ENCODE measurements around the gene TMBIM1. TPM values are rescaled to one million over a fixed set of nuclear protein-coding genes. Genes with fewer than 3 reads are reported as not detected.
A peak's percentile ranks its signal among the peaks of the same experiment; 100 is the strongest.
"Not testable (repeated sequence)": the region's sequence is repeated elsewhere in the genome, so short reads cannot be mapped to it uniquely, and the experiment has no call there.

Gene TMBIM1
- total and polyA plus RNA-seq, 4 donors: 100 to 294 (median 212) TPM

GRCh38 chr2:218313356-218313755 lies 21.1 kb upstream of the TMBIM1 start:
- no peak for DNase-seq
- H3K9me3 ChIP-seq (ENCODE audit: control insufficient read depth, low read length): no peaks in the 10 kb centered on the region
- no peak overlapping the region for H3K4me3 ChIP-seq (ENCODE audit: low read length in 2 of 2)
- 92 to 95% methylated on average over 1 of the region's 1 CpG for WGBS, 2 donors
- no peaks in the 10 kb centered on the region for H3K27me3 ChIP-seq (ENCODE audit: control insufficient read depth in 1 of 2, insufficient read depth in 2 of 2, low read length in 1 of 2)
- no peak for ATAC-seq (ENCODE audit: low FRiP score)
- no peaks in the 10 kb centered on the region for H3K4me1 ChIP-seq (ENCODE audit: control insufficient read depth in 1 of 2, insufficient read depth in 2 of 2, low read length in 2 of 2)
- no peak overlapping the region for H3K27ac ChIP-seq (ENCODE audit: low read depth in 1 of 2, low read length in 2 of 2)
- H3K36me3 ChIP-seq (ENCODE audit: control insufficient read depth in 1 of 2, insufficient read depth in 2 of 2, low read length in 1 of 2): no peaks in the 10 kb centered on the region
- intact Hi-C loops (cut with DNase I): no loop called here

DNA sequence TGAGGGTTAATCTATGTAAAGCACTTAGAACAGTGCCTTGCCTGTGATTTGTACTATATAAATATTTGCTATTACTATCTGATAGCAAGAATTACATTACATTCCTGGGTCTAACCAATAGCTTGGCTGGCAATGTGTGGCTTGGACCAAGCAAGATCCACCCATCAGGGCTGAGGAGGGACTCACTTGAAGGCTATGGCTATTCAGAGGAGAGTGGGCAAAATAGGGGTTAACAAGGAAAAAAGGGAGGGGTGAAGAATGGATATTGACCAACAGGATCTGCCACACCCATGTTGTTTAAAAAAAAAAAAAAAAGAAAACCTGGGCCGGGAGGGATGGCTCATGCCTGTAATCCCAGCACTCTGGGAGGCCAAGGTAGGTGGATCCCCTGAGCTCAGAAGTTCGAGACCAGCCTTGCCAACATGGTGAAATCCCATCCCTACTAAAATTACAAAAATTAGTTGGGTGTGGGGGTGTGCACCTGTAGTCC lies 20.0 kb upstream of the TMBIM1 start:
- no peaks in the 10 kb centered on the region for H3K4me1 ChIP-seq (ENCODE audit: control insufficient read depth in 1 of 2, insufficient read depth in 2 of 2, low read length in 2 of 2)
- DNase-seq (no peak), ATAC-seq (ENCODE audit: low FRiP score) (no peak)
- H3K4me3 ChIP-seq (ENCODE audit: low read length in 2 of 2): no peak overlapping the region
- no peaks in the 10 kb centered on the region for H3K36me3 ChIP-seq (ENCODE audit: control insufficient read depth in 1 of 2, insufficient read depth in 2 of 2, low read length in 1 of 2)
- intact Hi-C loops (cut with DNase I): no loop called here
- H3K27ac ChIP-seq (ENCODE audit: low read depth in 1 of 2, low read length in 2 of 2): no peak overlapping the region
- no peaks in the 10 kb centered on the region for H3K9me3 ChIP-seq (ENCODE audit: control insufficient read depth, low read length)
- H3K27me3 ChIP-seq (ENCODE audit: control insufficient read depth in 1 of 2, insufficient read depth in 2 of 2, low read length in 1 of 2): no peaks in the 10 kb centered on the region
- 89 to 92% methylated on average over 2 of the region's 2 CpGs for WGBS, 2 donors

DNA sequence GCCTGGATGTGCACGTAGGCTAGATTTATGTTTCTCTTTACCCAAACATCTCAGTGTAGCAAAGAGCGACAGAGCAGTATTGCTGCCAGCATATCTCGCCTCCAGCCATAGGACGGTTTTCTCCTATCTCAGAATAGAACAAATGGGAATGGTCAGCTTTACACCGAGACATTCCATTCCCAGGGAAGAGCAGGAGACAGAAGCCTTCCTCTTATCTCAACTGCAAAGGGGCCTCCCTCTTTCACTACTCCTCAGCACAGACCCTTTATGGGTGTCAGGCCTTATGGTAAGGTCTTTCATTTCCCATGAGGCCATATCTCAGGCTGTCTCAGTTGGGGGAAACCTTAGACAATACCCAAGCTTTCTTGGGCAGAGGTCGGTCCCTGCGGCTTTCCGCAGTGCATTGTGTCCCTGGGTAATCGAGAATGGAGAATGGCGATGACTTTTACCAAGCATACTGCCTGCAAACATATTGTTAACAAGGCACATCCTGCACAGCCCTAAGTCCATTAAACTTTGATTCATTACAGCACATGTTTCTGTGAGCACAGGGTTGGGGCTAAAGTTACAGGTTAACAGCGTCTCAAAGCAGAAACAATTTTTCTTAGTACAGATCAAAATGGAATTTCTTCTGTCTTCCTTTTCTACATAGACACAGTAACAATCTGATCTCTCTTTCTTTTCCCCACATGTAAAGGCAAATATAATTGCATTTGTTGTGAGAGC lies 19.4 kb upstream of the TMBIM1 start:
- H3K36me3 ChIP-seq (ENCODE audit: control insufficient read depth in 1 of 2, insufficient read depth in 2 of 2, low read length in 1 of 2); H3K4me3 ChIP-seq (ENCODE audit: low read length in 2 of 2); DNase-seq; H3K4me1 ChIP-seq (ENCODE audit: control insufficient read depth in 1 of 2, insufficient read depth in 2 of 2, low read length in 2 of 2); H3K27me3 ChIP-seq (ENCODE audit: control insufficient read depth in 1 of 2, insufficient read depth in 2 of 2, low read length in 1 of 2); intact Hi-C loops (cut with DNase I); H3K27ac ChIP-seq (ENCODE audit: low read depth in 1 of 2, low read length in 2 of 2); ATAC-seq (ENCODE audit: low FRiP score); H3K9me3 ChIP-seq (ENCODE audit: control insufficient read depth, low read length): not testable (repeated sequence)
- WGBS, 2 donors: 40 to 45% methylated on average over 11 of the region's 11 CpGs

- no peaks in the 10 kb centered on the region for H3K27me3 ChIP-seq (ENCODE audit: control insufficient read depth in 1 of 2, insufficient read depth in 2 of 2, low read length in 1 of 2)
- no peak overlapping the region for H3K4me3 ChIP-seq (ENCODE audit: low read length in 2 of 2)
- 63 to 70% methylated on average over 11 of the region's 11 CpGs for WGBS, 2 donors
- no peaks in the 10 kb centered on the region for H3K4me1 ChIP-seq (ENCODE audit: control insufficient read depth in 1 of 2, insufficient read depth in 2 of 2, low read length in 2 of 2)
- H3K36me3 ChIP-seq (ENCODE audit: control insufficient read depth in 1 of 2, insufficient read depth in 2 of 2, low read length in 1 of 2): no peaks in the 10 kb centered on the region
- intact Hi-C loops (cut with DNase I): no loop called here
- ATAC-seq (ENCODE audit: low FRiP score) (no peak), DNase-seq (no peak)
- H3K9me3 ChIP-seq (ENCODE audit: control insufficient read depth, low read length): no peaks in the 10 kb centered on the region
- no peak overlapping the region for H3K27ac ChIP-seq (ENCODE audit: low read depth in 1 of 2, low read length in 2 of 2)
Observed at GRCh38 chr2:218310853-218311540, 18.7 kb upstream of the TMBIM1 start.

DNA sequence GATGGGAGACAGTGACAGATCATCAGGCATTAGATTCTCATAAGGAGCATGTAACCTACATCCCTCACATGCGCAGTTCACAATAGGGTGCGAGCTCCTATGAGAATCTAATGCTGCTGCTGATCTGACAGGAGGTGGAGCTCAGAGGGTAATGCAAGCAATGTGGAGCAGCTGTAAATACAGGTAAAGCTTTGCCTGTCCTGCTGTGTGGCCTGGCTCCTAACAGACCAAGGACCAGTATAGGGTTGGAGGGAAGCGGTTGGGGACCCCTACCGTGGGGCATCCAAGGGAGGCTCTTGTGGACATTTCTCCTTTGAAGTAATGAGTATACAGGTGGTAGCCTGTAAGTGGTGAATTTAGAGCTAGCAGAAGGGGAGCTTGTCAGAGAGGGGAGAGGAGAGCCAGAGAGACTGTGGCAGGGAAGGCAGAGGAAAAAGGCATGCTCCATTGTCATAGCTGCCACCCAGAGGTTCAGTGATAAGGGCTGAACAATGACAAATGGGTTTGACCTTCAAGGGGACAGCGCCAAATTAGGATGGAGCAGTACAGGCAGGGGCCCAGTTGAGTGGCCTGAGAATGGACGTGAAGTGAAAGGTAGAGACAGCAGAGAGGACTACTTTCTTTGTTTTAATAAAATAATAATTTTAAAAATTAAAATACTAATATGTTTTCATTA lies 15.2 kb upstream of the TMBIM1 start:
- intact Hi-C loops (cut with DNase I): no loop called here
- no peak for ATAC-seq (ENCODE audit: low FRiP score)
- no peaks in the 10 kb centered on the region for H3K27me3 ChIP-seq (ENCODE audit: control insufficient read depth in 1 of 2, insufficient read depth in 2 of 2, low read length in 1 of 2)
- H3K36me3 ChIP-seq (ENCODE audit: control insufficient read depth in 1 of 2, insufficient read depth in 2 of 2, low read length in 1 of 2): no peaks in the 10 kb centered on the region
- H3K4me1 ChIP-seq (ENCODE audit: control insufficient read depth in 1 of 2, insufficient read depth in 2 of 2, low read length in 2 of 2): peaks cover 0 to 2% of the 10 kb centered on the region in 2 donors
- no peaks in the 10 kb centered on the region for H3K9me3 ChIP-seq (ENCODE audit: control insufficient read depth, low read length)
- no peak for DNase-seq
- no peak overlapping the region for H3K27ac ChIP-seq (ENCODE audit: low read depth in 1 of 2, low read length in 2 of 2)
- no peak overlapping the region for H3K4me3 ChIP-seq (ENCODE audit: low read length in 2 of 2)
- WGBS, 2 donors: 93 to 94% methylated on average over 6 of the region's 6 CpGs

- intact Hi-C loops (cut with DNase I): no loop called here
Observed at GRCh38 chr2:218306184-218306920, 14.0 kb upstream of the TMBIM1 start.

GRCh38 chr2:218305383-218305782 lies 13.1 kb upstream of the TMBIM1 start:
- H3K36me3 ChIP-seq (ENCODE audit: control insufficient read depth in 1 of 2, insufficient read depth in 2 of 2, low read length in 1 of 2): no peaks in the 10 kb centered on the region
- intact Hi-C loops (cut with DNase I): no loop called here
- ATAC-seq (ENCODE audit: low FRiP score): no peak
- WGBS, 2 donors: 56 to 58% methylated on average over 5 of the region's 5 CpGs
- H3K9me3 ChIP-seq (ENCODE audit: control insufficient read depth, low read length): no peaks in the 10 kb centered on the region
- no peak overlapping the region for H3K27ac ChIP-seq (ENCODE audit: low read depth in 1 of 2, low read length in 2 of 2)
- peaks cover 0 to 2% of the 10 kb centered on the region in 2 donors for H3K4me1 ChIP-seq (ENCODE audit: control insufficient read depth in 1 of 2, insufficient read depth in 2 of 2, low read length in 2 of 2)
- H3K27me3 ChIP-seq (ENCODE audit: control insufficient read depth in 1 of 2, insufficient read depth in 2 of 2, low read length in 1 of 2): no peaks in the 10 kb centered on the region
- no peak for DNase-seq
- H3K4me3 ChIP-seq (ENCODE audit: low read length in 2 of 2): no peak overlapping the region

More at GRCh38 chr2:218306184-218306920, 14.0 kb upstream of the TMBIM1 start:
- peaks cover 0 to 2% of the 10 kb centered on the region in 2 donors for H3K4me1 ChIP-seq (ENCODE audit: control insufficient read depth in 1 of 2, insufficient read depth in 2 of 2, low read length in 2 of 2)
- peak overlapping the region in 1 of 2 donors; percentile 34 for H3K27ac ChIP-seq (ENCODE audit: low read depth in 1 of 2, low read length in 2 of 2)
- ATAC-seq (ENCODE audit: low FRiP score) (no peak), DNase-seq (no peak)
- no peaks in the 10 kb centered on the region for H3K27me3 ChIP-seq (ENCODE audit: control insufficient read depth in 1 of 2, insufficient read depth in 2 of 2, low read length in 1 of 2)
- no peaks in the 10 kb centered on the region for H3K9me3 ChIP-seq (ENCODE audit: control insufficient read depth, low read length)
- no peak overlapping the region for H3K4me3 ChIP-seq (ENCODE audit: low read length in 2 of 2)
- no peaks in the 10 kb centered on the region for H3K36me3 ChIP-seq (ENCODE audit: control insufficient read depth in 1 of 2, insufficient read depth in 2 of 2, low read length in 1 of 2)
- 88% methylated on average over 9 of the region's 9 CpGs for WGBS, 2 donors

DNA sequence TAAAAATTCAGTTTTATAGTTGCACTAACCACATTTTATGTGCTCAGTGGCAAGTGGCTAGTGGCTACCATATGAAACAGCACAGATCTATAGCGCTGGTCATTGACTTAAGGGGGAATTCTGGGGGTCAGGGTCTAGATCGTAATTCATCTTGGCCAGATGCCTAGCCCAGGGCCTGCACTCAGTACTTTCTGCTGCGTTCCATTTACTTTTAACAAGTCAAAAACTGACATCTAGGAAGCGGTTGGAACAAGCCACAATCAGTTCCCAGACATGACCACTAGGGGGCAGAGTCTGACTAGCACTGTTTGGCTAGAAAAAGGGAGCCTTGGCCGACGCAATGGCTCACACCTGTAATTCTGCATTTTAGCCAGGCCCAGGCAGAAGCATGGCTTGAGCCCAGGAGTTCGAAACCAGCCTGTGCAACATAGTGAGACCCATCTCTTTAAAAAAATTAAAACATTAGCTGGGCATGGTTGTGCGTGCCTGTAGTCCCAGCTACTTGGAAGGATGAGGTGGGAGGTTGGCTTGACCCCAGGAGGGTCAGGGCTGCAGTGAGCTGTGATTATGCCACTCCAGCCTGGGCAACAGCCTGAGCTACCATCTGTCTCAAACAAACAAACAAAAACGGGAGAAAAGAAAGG lies 9.0 kb upstream of the TMBIM1 start:
- Histone ChIP-seq H3K4me1 (ENCODE audit: control insufficient read depth in 1 of 2, insufficient read depth in 2 of 2, low read length in 2 of 2) (peaks cover 0 to 2% of the 10 kb centered on the region in 2 donors), H3K27me3 (ENCODE audit: control insufficient read depth in 1 of 2, insufficient read depth in 2 of 2, low read length in 1 of 2) (no peaks in the 10 kb centered on the region), H3K36me3 (ENCODE audit: control insufficient read depth in 1 of 2, insufficient read depth in 2 of 2, low read length in 1 of 2) (no peaks in the 10 kb centered on the region), H3K27ac (ENCODE audit: low read depth in 1 of 2, low read length in 2 of 2) (no peak overlapping the region), H3K9me3 (ENCODE audit: control insufficient read depth, low read length) (no peaks in the 10 kb centered on the region), H3K4me3 (ENCODE audit: low read length in 2 of 2) (no peak overlapping the region)
- ATAC-seq (ENCODE audit: low FRiP score): peak; percentile 87
- WGBS, 2 donors: 10 to 12% methylated on average over 9 of the region's 9 CpGs
- intact Hi-C loops (cut with DNase I): loop anchor here (1.0 to 5.0 kb wide), 4 partner anchors 55 to 166 kb away; partner anchors contain the start of genes CATIP (in 2 of the 2) and CTDSP1 (in 1 of the 2)
- peak; percentile 87 to 88 for DNase-seq
